HUDEP-2 (cell line): Measurements from ENCODE around the gene KLLN.
"Not testable (repeated sequence)": the region's sequence is repeated elsewhere in the genome, so short reads cannot be mapped to it uniquely, and the experiment has no call there.

Source experiments
- DNase-seq, 76 experiments: peaks; one replicate each; lab custom pipeline; 2025; ENCODE audit not compliant: unreplicated experiment in 76 of 76; lab: John Stamatoyannopoulos, UW

Gene KLLN

GRCh38 chr10:87863053-87863943 lies at the start of gene KLLN, which contains the start of gene PTEN:
KLLN (minus strand) TSS chr10:87863533; CDS start chr10:87862487, 1,046 bp downstream.
PTEN (plus strand) TSS chr10:87863625; CDS start chr10:87864470, 845 bp downstream.
- DNase-seq, result peak in 74 of 76 experiments; percentile 30 to 88 (median 76)

GRCh38 chr10:87903396-87903795 lies 40.1 kb upstream of the KLLN start:
- DNase-seq, result not testable (repeated sequence)

GRCh38 chr10:87897957-87898356 lies 34.6 kb upstream of the KLLN start:
- DNase-seq, result not testable (repeated sequence)

DNA sequence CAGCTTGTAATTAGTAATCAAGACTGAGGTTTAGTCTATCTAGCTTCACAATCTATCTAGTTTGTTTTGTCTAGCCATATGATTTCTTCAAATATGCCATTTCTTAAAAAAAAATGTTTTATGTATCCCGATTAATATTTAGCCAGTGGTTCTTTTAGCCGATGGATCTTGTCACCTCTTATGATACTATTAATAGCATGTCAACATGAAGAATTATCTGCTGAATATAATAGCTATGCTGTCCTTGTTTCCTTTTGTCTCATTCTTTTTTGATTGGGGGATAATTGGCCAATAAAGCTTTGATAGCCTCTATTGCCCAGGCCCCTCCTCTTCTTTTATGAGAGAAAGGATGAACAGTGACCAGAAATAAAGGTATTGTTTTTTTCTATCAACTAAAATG lies 32.9 kb upstream of the KLLN start:
- DNase-seq, result no peak

- no peak for DNase-seq
Observed at GRCh38 chr10:87895430-87895829, 32.1 kb upstream of the KLLN start.

DNA sequence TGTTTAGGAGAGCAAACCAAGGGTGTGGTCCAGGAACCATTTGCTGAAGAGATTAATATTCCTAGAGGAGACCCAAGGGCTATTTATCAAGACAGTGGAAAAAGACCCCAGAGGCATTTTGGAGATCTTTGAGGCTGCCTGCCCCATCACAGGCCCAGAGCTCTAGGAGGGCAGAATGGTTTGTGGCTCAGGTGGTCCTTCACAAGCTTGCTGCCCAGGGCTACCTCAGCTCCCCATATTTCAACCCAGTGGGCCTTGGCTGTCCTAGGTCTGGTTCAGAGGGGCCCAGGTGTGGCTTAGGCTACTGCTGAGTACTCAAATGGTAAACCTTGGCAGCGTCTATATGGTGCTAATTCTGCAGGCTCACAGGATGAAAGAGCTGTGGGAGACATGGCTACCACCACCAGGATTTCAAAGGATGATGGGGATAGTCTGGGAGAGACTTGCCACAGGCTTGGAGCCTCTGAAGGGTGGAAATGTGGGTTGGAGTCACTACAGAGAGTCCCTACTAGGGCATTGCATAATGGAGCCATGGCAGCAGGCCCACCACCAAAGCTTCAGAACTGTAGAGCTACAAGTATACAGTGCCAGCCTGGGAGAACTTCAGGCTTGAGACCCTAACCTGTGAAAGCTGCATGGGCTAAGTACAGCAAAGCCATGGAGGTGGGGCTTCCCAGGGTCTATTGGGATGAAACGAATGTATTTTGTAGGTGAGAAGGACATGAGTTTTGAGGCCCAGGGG lies 24.4 kb upstream of the KLLN start:
- DNase-seq, result no peak

- DNase-seq, result no peak
Observed at GRCh38 chr10:87887146-87887545, 23.8 kb upstream of the KLLN start.

- no peak for DNase-seq
Observed at GRCh38 chr10:87886635-87887034, 23.3 kb upstream of the KLLN start.

- no peak for DNase-seq
Observed at GRCh38 chr10:87882555-87883294, 19.4 kb upstream of the KLLN start.

- not testable (repeated sequence) for DNase-seq
Observed at GRCh38 chr10:87881373-87882059, 18.2 kb upstream of the KLLN start.

GRCh38 chr10:87880336-87880735 lies 17.0 kb upstream of the KLLN start:
- no peak for DNase-seq

DNA sequence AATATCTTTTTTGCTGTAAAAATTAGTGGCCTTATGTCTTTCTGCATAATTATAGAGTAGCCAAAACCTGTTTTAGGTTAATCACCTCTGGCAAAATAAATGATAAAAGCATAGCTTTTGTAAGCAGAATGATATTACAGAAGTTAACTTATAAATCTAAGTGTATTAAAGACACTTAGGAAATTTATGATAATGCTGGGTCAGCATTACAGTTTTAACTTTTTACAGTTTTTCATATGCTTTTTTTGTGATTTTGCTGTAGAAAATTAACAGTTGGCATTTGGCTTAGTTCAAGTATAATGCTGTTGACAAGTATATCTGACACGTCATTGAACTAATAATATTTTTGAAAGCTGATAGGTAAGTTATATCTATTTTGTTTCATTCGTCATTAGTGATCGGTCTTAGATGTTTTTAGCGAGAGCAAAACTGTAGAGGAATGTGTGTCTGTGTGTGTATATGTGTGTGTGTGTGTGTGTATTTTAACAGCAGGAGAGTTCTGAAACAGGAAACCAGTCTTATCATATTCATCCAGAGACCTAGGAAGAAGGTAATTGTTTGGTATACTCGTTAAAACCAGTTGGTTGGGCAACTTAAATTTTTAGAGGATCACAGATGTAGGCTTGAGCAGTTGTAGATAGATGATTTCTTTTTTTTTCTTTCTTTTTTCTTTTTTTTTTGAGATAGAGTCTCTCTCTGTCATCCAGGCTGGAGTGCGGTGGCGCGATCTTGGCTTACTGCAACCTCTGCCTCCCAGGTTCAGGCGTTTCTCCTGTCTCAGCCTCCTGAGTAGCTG lies 15.5 kb upstream of the KLLN start:
- DNase-seq, result peak in 19 of 76 experiments; percentile 11 to 61 (median 29)

DNA sequence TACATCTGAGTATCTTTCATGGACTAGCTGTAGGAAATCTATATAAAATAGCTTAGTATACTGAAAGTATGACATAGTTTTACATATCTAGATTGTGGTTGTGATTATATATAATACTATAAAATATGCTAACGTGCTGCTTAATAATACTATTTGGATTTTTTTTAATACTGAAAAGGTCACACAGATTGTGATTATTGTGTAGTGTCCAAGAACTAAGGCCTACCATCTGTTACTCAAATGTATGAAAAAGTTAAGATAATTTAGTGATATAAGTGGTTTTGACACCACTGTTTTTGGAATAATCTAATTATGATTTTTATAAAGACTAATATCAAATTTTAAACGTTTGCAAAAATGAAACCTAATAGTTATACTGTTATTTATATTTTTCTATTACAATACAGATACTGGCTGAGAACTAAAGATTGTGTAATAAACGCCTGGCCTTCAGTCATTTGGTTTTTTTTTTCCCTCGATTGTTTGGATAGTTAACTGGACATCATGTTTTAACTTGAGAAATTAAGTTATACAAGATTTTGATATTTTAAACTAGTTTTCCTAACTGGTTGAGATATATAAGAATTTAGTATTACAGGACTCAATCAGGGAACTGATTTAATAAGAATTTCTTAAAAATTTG lies 12.7 kb upstream of the KLLN start:
- DNase-seq, result no peak

GRCh38 chr10:87873656-87874055 lies 10.3 kb upstream of the KLLN start:
- no peak for DNase-seq

DNA sequence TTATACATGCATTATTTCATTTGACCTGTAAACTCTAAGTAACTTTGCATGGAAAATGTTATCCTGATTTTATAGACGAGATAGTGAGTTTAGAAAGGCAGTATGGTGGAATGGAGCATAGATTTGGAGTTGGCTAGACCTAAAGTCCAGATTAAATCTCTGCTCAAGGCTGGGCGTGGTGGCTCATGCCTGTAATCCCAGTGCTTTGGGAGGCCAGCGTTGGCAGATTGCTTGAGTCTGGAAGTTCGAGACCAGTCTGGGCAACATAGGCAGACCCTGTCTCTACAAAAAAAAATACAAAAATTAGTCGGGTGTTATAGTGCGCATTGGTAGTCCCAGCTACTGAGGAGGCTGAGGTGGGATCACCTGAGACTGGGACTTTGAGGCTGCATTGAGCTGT lies 9.5 kb upstream of the KLLN start:
- DNase-seq, result no peak

DNA sequence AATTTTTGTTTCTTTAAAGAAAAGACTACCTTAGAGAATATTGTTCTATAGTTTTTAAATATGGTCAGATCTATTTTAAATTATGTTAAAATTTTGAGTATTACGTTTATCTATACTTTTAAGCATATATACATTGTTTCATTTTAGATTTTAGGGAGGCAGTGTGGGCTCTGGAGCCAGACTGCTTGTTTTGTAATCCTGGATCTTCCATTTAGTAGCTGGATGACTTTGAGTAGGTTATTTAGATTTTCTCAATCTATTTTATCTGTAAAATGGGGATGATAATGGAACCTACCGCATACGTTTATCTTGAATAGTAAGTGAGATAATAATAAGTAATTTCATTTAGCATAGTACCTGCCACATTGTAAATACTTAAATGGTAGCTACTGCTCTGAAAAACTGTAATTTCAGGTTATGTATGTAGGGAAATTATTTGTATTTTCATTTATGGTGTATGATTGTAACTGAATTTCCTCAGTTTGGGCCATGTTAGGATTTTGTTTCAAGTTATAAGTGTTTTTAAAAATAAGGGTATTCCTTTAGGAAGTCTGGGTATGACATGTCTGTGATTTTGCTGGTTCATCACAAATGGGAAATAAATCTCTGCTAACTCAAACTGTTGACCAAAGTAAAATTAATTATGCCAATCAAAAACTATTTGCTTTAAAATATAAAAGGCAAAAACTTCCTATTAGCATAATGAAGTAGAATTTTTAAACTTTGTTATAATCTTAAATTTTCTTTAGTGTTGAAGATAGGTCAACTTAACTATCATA lies 6.6 kb upstream of the KLLN start:
- no peak for DNase-seq

GRCh38 chr10:87869139-87869538 lies 5.8 kb upstream of the KLLN start:
- peak in 1 of 76 experiments; percentile 0 for DNase-seq

- no peak for DNase-seq
Observed at GRCh38 chr10:87868277-87868676, 4.9 kb upstream of the KLLN start.
